Measurements from ENCODE around the gene GNG8.
A peak's percentile ranks its signal among the peaks of the same experiment; 100 is the strongest.

The GNG8 gene

DNA sequence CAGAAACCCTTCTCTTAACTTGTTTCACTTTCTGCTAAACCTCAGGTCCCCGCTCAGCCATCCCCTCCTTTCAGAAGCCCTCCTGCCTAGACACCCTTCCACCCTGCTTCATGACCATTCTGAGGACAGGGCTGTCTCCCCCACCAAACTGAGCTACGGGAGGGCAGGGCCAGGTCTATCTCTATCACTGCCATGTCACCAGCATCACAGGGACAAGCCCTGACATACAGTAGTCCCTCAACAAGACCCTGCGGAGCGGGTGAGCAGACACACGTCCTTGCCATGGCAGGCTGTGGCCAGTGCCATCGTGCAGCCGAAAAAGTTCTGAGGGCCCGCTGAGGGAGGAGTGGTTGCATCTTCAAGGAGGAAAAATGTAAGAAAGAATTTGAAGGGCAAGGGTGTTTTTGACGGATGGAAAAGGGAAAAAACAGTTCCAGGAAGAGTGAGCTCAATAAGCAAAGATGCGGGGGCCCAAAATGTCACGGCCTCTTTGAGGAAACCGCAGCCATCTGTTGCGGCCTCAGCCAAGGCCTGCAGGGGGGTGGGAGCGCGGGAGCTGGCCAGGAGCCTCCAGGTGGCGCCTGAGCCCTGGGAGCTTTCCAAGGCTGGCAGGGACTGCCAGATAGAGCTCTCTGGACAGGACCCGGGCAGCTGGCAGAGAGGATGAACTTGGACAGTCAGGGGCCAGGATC lies 19.2 kb downstream of the GNG8 start:
- peak; percentile 85 for DNase-seq

DNA sequence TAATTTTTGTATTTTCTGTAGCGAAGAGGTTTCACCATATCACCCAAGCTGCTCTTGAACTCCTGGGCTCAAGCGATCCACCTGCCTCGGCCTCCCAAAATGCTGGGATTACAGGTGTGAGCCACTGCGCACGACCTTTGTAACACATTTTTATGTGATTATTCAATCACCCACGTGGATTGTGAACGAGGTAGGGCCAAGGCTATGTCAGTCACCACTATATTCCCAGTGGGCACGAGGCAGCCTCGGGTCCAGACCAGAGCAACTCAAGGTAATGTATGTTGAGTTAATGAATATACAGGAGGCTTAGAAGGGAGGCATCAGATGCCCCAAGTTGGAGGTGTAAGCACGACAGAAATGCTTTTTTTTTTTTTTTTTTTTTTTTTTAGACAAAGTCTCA lies 20.0 kb downstream of the GNG8 start:
- DNase-seq: no peak

DNA sequence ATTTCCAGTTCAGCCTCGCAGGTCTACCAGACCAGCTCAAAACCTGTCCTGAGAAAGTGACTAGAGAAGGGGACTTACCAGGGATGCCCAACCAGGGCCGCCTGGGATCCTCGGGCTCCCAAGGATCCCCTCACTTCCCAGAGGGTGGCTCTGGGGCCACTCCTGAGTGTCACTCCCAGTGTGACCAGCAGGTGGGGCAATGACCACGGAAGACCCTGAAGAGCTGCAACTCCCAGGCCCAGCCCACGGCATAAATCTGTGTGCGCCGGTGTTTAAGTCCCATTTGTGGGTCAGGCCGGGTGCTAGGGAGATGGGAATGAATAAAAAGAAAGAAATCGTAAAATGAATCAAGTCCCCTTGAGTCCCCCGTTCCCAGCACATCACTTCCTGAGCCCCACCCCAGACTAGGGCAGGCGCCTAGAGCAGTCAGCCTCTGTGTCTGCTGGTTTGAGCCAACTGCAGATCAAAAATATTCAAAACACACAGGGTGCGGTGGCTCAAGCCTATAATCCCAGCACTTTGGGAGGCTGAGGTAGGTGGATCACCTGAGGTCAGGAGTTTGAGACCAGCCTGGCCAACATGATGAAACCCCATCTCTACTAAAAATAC lies 21.8 kb downstream of the GNG8 start:
- peak; percentile 88 for DNase-seq

DNA sequence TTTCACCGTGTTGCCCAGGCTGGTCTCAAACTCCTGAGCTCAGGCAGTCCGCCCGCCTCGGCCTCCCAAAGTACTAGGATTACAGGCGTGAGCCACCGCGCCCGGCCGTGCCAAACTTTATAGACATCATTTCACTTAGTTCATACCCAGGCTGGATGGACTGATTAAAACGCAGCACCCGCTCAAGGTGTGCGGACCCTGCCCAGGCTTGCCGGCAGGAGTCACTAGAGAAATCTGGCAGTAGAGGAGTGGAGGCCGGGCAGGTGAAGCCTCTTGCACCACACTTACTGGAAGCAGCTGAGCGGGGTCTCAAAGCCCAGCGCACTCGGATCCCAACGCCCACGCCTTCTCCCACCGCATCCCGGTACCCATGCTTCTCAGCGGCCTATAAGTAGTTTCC lies 22.5 kb downstream of the GNG8 start:
- no peak for DNase-seq

DNA sequence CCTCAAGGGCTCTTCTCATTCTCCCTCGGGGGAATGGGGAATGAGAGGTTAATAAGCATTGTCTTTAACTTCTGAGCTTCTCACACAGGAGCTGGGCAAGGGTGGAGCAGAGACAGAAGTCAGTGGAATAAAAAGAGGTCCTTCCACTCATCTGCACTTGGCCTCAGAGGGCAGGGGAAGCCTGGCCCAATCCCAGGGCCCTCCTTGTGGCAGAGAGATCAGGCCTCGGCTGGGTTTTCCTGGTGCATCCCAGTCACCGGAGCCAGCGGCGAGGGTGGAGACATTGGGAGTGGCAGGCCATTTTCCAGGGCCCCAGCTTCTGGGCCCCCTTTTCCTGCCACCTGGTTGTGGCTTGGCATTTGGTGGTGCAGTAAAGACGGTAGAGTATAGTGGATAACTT lies 24.2 kb downstream of the GNG8 start:
- no peak for DNase-seq

DNA sequence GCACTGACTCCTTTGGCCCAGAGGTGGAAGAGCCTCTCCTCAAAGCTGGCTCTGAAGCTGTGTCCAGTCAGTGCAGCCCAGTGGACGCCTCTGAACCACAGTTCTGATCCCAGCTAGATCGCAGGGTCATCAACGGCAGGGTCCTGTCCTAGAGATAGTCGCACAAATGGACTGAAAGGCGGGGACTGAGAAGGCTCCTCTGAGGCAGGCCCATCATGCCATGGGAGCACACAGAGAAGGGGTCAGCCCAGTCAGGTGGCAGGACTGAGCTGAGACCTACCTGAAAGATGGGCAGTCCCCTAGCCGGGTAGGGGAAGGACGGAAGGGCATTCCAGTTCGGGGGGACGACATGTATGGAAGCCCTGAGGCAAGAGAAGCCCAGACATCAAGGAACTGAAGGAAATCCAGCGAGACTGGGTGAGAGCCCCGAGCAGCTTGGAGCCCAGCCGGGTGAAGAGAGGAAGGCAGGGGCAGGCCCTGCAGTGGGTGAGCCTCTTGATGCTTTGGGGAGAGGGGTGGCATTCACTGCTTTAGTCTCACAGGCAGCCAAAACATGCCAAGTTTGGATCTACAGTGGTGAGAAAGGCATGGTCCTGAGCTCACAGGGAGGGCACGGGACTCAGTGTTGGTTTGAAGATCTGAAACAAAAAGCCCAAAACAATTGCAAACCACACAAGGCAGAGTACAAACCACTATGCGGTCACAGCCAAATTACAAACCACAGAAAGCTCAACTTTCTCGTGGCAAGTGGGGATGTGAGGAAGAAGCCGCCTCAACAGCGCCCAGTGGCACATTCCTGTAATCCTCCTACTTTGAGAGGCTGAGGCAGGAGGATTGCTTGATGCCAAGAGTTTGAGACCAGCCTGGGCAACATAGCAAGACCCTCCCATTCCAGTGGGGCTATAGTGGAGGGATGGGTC lies 24.9 kb downstream of the GNG8 start:
- DNase-seq: peak; percentile 48

DNA sequence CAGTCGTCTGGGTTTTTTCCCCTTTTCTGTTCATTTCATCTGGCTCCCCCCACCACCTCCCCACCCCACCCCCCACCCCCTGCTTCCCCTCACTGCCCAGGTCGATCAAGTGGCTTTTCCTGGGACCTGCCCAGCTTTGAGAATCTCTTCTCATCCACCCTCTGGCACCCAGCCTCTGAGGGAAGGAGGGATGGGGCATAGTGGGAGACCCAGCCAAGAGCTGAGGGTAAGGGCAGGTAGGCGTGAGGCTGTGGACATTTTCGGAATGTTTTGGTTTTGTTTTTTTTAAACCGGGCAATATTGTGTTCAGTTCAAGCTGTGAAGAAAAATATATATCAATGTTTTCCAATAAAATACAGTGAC lies 25.6 kb downstream of the GNG8 start:
- DNase-seq: no peak

DNA sequence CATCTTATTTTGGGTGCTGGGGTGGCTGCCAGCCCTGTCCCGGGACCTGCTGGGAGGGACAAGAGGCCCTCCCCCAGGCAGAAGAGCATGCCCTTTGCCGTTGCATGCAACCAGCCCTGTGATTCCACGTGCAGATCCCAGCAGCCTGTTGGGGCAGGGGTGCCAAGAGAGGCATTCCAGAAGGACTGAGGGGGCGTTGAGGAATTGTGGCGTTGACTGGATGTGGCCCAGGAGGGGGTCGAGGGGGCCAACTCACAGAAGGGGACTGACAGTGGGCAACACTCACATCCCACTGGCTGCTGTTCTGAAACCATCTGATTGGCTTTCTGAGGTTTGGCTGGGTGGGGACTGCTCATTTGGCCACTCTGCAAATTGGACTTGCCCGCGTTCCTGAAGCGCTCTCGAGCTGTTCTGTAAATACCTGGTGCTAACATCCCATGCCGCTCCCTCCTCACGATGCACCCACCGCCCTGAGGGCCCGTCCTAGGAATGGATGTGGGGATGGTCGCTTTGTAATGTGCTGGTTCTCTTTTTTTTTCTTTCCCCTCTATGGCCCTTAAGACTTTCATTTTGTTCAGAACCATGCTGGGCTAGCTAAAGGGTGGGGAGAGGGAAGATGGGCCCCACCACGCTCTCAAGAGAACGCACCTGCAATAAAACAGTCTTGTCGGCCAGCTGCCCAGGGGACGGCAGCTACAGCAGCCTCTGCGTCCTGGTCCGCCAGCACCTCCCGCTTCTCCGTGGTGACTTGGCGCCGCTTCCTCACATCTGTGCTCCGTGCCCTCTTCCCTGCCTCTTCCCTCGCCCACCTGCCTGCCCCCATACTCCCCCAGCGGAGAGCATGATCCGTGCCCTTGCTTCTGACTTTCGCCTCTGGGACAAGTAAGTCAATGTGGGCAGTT lies 26.2 kb downstream of the GNG8 start:
- DNase-seq: peak; percentile 43

DNA sequence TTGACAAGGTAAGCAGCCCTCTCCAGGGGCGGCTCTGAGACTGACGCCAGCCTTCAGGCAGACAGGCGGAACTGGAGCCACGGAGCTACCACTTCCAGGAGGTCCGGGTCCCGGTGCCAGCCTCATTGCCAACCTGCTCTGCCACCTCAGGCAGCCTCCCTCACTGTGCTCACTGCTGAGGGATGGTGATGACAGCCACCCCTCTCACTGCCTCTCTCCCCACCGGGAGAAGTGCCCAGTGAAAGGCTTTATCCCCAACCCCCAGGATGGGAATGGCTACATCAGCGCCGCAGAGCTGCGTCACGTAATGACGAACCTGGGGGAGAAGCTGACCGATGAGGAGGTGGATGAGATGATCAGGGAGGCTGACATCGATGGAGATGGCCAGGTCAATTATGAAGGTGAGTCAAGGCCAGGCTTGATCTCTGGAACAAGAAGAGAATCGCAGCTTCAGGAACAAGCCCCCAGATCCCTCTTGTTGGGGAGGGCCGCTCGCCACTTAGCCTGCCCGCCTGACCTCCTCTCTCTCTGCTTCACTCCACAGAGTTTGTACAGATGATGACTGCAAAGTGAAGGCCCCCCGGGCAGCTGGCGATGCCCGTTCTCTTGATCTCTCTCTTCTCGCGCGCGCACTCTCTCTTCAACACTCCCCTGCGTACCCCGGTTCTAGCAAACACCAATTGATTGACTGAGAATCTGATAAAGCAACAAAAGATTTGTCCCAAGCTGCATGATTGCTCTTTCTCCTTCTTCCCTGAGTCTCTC lies 27.2 kb downstream of the GNG8 start:
- DNase-seq: peak; percentile 40

DNA sequence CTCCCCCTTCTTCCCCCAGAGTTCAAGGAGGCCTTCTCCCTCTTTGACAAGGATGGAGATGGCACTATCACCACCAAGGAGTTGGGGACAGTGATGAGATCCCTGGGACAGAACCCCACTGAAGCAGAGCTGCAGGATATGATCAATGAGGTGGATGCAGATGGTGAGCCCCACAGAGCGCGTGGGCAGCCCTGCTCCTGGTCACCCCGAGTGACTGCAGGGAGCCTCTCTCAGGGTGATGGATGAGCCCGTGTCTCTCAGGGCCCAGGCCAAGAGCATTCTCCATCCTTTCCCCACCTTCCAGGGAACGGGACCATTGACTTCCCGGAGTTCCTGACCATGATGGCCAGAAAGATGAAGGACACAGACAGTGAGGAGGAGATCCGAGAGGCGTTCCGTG lies 27.8 kb downstream of the GNG8 start:
- DNase-seq: peak; percentile 35

DNA sequence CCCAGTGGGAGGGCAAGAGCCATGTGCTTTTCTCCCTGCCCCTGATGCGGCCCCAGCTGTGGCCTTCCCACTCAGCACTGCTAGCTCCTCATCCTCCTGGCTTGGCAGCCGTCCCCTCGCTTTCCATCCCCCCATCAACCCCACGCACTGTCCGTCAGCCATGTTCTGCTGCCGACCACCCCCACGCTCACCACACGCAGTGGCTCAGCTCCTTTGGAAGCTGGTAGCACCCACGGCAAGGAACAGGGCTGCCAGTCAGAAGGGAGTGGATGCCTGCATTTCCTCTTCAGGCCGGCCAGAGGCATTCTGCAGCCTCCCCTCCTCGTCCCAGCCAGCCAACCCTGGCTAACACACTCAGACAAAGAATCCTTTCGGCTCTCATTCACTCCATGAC lies 28.6 kb downstream of the GNG8 start:
- DNase-seq: peak; percentile 27

DNA sequence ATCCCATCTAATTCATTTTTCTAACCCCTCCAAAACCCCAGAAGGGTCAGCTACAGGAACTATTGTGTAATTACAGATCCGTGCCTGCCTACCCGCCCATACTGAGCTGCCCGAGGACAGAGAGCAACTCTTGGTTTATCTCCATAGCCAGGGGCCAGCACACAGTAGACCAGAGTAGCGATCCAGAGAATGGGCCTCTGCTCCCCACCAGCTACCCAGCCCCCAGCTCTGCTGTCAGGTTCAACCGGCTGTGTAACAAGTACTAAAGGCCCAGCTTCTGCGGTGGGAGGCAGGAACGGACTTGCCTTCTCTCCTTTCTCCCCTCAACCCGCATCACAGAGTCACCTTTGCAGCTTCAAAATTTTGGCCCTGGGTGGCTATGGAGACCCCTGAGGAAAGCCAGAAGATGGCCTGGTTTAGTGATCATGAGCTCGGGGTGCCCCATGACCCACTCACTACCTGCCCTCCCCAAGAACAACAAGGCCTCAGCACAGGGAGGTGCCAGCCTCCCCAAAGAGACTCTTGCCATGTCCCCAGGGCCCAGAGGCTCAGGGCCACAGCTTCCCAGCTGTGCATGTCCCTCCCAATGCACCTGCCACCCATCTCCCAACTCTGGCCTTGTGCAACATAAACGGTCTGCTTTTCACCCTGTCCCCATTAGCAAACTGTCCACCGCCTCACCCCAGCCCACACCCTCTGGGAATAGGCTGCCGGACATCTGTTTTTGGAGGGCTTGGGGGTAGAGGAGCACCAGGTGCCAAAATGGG lies 29.1 kb downstream of the GNG8 start:
- DNase-seq: peak; percentile 31

DNA sequence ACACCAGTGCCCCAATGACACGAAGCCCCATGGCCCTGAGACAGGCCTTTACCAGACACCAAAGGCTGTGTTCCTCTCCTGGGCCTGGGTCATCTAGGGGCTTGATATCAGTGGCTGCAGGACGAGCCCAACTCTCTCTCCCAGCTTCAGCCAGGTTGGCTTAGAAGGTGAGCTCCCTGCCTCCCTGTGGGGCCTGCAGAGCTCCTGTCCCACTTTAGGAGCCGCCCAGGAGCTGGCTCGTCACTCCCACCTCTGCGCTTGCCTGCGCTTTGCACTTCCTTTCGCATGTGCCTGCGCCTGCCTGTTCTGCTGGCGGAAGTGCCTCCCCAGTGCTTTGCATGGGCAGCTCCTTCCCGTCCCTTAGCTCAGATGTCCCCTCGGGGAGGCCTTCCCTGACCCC lies 30.0 kb downstream of the GNG8 start:
- DNase-seq: no peak

DNA sequence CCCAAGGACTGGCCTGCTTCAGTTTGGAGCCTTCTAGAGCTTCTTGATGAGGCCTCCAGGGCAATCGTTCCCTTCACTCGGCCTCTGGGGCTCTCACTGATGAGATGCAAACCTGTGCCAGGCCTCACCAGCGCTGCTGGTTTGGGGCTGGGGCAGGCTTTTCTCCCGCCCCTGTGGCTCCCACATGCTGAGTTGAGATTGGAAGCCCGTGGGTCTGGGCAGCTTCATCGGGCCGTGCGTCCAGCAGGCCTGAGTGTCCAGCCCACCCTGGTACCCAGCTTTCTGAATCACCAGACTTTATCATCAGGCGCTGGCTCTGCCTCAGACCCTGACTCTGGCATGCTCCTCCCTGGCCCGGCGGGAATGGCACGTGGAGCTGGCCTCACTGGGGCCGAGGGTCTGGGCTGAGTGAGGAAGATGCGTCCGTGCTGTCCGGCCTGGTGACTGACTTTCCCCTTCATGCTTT lies 30.6 kb downstream of the GNG8 start:
- no peak for DNase-seq

DNA sequence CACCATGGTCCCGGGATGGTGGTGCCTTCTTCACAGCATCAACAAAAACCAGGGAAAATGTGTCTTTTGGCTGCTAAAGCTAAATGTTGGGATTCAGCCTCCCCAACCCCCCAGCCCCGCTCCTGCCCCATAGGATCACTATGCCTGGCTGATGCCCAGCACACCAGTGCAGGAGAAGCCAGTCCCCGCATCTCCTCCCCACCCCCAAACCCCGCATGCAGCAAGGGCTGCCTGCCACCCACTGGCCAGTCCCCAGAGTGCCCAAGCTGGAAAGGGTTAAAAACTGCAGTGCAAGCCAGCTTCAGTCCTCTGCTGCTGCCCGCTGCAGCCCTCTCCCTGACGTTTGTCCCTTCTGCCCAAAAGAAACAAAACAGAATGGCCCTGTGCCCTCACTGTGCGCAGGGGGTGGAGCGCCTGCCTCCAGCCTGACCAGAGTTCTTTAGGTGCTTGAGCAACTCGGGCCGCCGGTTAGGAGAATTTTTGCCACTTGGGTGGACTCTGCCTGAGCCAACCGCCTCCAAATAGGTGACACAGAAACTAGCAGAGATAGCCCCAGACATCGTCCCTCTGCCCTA lies 31.1 kb downstream of the GNG8 start:
- peak; percentile 43 for DNase-seq

DNA sequence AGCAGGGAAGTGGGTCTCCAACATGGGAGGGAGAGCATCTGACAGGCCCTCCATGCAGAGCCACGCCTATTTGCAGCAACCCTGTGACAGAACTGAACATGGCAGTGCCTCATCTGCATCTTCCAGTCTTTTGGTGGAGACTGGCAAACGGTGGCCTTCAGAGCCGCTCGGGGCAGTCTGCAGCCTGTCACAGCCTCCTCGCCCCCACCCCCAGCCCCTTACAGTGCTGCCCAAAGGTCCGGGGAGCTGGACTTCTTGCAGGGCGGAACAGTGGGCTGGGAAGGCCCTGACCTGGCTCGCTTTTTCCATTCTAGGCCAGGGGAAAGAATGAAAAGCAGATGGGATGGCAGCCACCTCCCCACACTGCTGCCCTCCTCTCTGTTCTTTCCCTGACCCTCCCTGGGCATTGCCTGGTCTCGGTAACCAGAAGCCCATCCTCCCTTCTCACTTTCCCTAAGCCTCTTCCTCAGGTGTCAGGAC lies 32.2 kb downstream of the GNG8 start:
- peak; percentile 40 for DNase-seq

DNA sequence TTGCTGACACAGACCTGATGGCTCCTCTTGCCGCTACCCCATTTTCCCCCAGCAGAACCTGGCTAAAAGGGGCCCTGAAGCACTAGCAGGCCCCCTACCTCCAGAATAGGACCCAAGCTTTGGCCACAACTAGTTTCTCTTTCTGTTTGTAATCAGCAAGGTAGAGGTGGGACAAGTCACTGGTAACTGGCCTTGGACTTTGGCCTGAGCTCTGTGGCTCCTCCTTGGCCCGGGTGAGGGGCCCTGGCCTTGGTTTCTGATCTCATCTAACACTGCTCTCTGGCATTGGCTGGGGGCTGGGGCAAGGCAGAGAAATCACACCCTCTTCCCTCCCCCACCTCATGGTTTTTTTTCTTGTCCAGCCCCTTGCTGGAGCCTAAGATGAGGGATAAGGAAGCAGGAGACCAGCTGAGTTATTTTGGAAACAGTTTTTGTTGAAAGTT lies 32.8 kb downstream of the GNG8 start:
- peak; percentile 51 for DNase-seq

DNA sequence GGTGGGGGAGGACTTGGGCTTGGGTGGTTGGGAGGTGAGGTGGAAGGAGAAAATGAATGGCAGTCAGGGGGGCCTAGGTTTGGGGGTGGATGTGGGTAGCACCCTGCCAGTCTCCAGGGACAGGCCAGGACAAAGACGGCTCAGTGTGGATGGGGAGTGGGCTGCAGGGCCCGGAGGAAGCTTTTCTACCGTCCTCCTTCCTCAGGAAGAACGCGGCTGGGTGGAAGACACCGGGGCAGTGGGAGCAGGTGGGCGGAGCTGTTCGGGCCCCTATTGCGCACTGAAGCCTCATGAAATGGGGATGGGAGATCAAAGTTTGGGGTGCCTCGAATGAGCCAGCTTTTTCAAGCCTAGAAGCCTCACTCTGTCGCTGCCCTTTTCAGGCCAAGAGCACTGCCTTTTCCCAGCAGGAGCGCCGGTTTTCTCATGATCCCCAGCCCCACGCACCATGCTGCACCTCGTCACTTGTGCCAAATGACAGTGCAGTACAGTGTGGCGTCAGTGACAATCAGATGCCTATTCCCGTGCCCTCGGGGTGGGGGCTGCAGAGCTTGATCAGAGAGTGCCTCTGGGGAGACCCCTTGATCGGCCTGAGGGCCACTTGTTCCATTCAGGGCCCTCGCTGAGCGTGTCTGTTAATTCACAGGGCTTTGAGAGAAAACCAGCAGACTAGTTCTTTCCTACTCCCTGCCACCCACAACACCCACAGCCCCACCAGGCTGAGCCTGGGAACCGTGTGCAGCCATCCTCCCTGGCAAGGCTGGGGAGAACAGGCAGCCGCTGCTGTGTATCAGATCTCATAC lies 33.4 kb downstream of the GNG8 start:
- peak; percentile 54 for DNase-seq

All from islet precursor cell (in vitro differentiated cells).